ENCODE results near the gene SNX14. TPM values are rescaled to one million over a fixed set of nuclear protein-coding genes. Genes with fewer than 3 reads are reported as not detected.

Gene SNX14
- total RNA-seq, 1 donor from 2014 or later: 97.8 TPM

- no peak for TF ChIP-seq CTCF (IDR thresholded peaks at IDR 0.05)
- intact Hi-C loops (cut with DNase I): no loop called here
- H3K27me3 ChIP-seq: no peaks in the 10 kb centered on the region
- H3K27ac ChIP-seq: no peak overlapping the region
- ATAC-seq (no peak), DNase-seq (no peak)
- H3K36me3 ChIP-seq: no peaks in the 10 kb centered on the region
- no peaks in the 10 kb centered on the region for H3K9me3 ChIP-seq
- H3K4me1 ChIP-seq: peaks cover 10% of the 10 kb centered on the region
- no peak overlapping the region for H3K4me3 ChIP-seq
Observed at GRCh38 chr6:85463621-85464259, 129.9 kb downstream of the SNX14 start.

- Histone ChIP-seq H3K4me1 (peaks cover 21% of the 10 kb centered on the region), H3K9me3 (no peaks in the 10 kb centered on the region), H3K27ac (no peak overlapping the region), H3K4me3 (no peak overlapping the region), H3K27me3 (no peaks in the 10 kb centered on the region), H3K36me3 (no peaks in the 10 kb centered on the region)
- ATAC-seq: no peak
- intact Hi-C loops (cut with DNase I): no loop called here
- no peak for TF ChIP-seq CTCF (IDR thresholded peaks at IDR 0.05)
- no peak for DNase-seq
Observed at GRCh38 chr6:85462673-85463072, 131.0 kb downstream of the SNX14 start.

GRCh38 chr6:85461798-85462170 lies 131.9 kb downstream of the SNX14 start:
- H3K4me3 ChIP-seq: no peak overlapping the region
- no peaks in the 10 kb centered on the region for H3K27me3 ChIP-seq
- H3K27ac ChIP-seq: no peak overlapping the region
- H3K36me3 ChIP-seq: no peaks in the 10 kb centered on the region
- TF ChIP-seq CTCF (IDR thresholded peaks at IDR 0.05): no peak
- intact Hi-C loops (cut with DNase I): no loop called here
- H3K4me1 ChIP-seq: peaks cover 21% of the 10 kb centered on the region
- DNase-seq (no peak), ATAC-seq (no peak)
- no peaks in the 10 kb centered on the region for H3K9me3 ChIP-seq

- ATAC-seq: no peak
- Histone ChIP-seq H3K9me3 (no peaks in the 10 kb centered on the region), H3K4me1 (peaks cover 21% of the 10 kb centered on the region), H3K27ac (peak overlapping the region; percentile 30), H3K27me3 (no peaks in the 10 kb centered on the region), H3K4me3 (no peak overlapping the region), H3K36me3 (no peaks in the 10 kb centered on the region)
- intact Hi-C loops (cut with DNase I): no loop called here
- DNase-seq: no peak
- no peak for TF ChIP-seq CTCF (IDR thresholded peaks at IDR 0.05)
Observed at GRCh38 chr6:85460921-85461797, 132.5 kb downstream of the SNX14 start.

GRCh38 chr6:85460154-85460920 lies 133.3 kb downstream of the SNX14 start:
- no peak for TF ChIP-seq CTCF (IDR thresholded peaks at IDR 0.05)
- Histone ChIP-seq H3K4me1 (peaks cover 21% of the 10 kb centered on the region), H3K27me3 (no peaks in the 10 kb centered on the region), H3K36me3 (no peaks in the 10 kb centered on the region), H3K27ac (peak overlapping the region; percentile 30), H3K4me3 (no peak overlapping the region), H3K9me3 (no peaks in the 10 kb centered on the region)
- intact Hi-C loops (cut with DNase I): no loop called here
- DNase-seq: no peak
- ATAC-seq: no peak

All from upper lobe of right lung (tissue), 1 donor.